ENCODE data around the gene RANBP10. TPM values are rescaled to one million over a fixed set of nuclear protein-coding genes. Genes with fewer than 3 reads are reported as not detected.
A peak's percentile ranks its signal among the peaks of the same experiment; 100 is the strongest.

RANBP10 gene
- total and polyA plus RNA-seq, 2 of the 13 experiments (the other 11 are each of a cell fraction or from before 2014, with no cell fraction given) = 9.2 to 22.7 TPM

DNA sequence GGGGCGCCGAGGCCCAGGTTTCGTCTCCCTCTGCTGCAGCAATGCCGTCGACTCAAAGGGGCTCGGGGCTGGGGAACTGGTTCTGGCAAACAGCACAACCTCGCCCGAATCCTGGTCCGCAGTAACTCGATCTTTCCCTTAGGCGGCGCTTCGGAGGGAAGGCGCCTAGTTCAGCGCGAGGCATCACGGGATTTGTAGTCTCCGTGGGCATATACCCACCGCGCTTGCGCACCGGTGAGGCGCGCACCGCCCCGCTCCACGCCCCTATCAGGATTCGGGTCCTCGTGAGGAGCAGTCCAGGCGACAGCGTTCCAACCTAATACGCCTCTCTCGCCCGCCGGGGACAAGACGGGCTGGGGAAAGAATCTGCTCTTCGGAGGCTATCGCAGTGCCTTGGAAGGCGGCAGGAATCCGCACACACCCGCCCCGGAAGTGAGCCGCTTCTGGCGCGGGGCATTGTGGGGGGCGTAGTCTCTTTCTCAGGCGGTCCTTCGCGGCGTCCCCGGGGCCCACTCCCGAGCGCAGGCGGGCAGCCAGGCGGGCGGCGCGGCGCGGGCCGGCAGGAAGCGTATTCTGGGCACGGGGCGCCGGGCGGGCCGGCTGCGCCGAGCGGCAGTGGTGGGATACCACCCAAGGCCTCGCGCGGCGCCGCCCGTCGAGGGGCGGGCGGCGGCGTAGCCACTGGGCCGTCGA is 35.6 kb upstream of the RANBP10 start, which contains the start of gene THAP11 (continued):
- TF ChIP-seq, protein P1, sequence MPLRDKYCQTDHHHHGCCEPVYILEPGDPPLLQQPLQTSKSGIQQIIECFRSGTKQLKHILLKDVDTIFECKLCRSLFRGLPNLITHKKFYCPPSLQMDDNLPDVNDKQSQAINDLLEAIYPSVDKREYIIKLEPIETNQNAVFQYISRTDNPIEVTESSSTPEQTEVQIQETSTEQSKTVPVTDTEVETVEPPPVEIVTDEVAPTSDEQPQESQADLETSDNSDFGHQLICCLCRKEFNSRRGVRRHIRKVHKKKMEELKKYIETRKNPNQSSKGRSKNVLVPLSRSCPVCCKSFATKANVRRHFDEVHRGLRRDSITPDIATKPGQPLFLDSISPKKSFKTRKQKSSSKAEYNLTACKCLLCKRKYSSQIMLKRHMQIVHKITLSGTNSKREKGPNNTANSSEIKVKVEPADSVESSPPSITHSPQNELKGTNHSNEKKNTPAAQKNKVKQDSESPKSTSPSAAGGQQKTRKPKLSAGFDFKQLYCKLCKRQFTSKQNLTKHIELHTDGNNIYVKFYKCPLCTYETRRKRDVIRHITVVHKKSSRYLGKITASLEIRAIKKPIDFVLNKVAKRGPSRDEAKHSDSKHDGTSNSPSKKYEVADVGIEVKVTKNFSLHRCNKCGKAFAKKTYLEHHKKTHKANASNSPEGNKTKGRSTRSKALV (CRISPR knock-in tag; IDR thresholded peaks at IDR 0.05) = no peak
- peak; percentile 79; the same call in 1 of the 2 replicates for TF ChIP-seq ZNF772 (CRISPR knock-in tag; IDR thresholded peaks at IDR 0.05)
- TF ChIP-seq, protein P2, sequence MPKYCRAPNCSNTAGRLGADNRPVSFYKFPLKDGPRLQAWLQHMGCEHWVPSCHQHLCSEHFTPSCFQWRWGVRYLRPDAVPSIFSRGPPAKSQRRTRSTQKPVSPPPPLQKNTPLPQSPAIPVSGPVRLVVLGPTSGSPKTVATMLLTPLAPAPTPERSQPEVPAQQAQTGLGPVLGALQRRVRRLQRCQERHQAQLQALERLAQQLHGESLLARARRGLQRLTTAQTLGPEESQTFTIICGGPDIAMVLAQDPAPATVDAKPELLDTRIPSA (CRISPR knock-in tag; IDR thresholded peaks at IDR 0.05; ENCODE audit: borderline replicate concordance) = no peak
- TF ChIP-seq, protein P3, sequence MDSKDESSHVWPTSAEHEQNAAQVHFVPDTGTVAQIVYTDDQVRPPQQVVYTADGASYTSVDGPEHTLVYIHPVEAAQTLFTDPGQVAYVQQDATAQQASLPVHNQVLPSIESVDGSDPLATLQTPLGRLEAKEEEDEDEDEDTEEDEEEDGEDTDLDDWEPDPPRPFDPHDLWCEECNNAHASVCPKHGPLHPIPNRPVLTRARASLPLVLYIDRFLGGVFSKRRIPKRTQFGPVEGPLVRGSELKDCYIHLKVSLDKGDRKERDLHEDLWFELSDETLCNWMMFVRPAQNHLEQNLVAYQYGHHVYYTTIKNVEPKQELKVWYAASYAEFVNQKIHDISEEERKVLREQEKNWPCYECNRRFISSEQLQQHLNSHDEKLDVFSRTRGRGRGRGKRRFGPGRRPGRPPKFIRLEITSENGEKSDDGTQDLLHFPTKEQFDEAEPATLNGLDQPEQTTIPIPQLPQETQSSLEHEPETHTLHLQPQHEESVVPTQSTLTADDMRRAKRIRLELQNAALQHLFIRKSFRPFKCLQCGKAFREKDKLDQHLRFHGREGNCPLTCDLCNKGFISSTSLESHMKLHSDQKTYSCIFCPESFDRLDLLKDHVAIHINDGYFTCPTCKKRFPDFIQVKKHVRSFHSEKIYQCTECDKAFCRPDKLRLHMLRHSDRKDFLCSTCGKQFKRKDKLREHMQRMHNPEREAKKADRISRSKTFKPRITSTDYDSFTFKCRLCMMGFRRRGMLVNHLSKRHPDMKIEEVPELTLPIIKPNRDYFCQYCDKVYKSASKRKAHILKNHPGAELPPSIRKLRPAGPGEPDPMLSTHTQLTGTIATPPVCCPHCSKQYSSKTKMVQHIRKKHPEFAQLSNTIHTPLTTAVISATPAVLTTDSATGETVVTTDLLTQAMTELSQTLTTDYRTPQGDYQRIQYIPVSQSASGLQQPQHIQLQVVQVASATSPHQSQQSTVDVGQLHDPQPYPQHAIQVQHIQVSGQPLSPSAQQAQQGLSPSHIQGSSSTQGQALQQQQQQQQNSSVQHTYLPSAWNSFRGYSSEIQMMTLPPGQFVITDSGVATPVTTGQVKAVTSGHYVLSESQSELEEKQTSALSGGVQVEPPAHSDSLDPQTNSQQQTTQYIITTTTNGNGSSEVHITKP (CRISPR knock-in tag; IDR thresholded peaks at IDR 0.05; ENCODE audit: low read depth) = 0 out of 2 replicates have a peak, but pooled peaks have one; percentile 54
- TF ChIP-seq ZNF235 (CRISPR knock-in tag; IDR thresholded peaks at IDR 0.05; ENCODE audit: borderline replicate concordance) = no peak
- TF ChIP-seq ZNF17 (CRISPR knock-in tag; IDR thresholded peaks at IDR 0.05) = no peak
- no peak for TF ChIP-seq POLR2AphosphoS2 (IDR thresholded peaks at IDR 0.05; ENCODE audit: low read depth, low read length)
- no peak for TF ChIP-seq HNRNPL (IDR thresholded peaks at IDR 0.05; ENCODE audit: low read depth, low read length)
- TF ChIP-seq BRD4 (CRISPR knock-in tag; IDR thresholded peaks at IDR 0.05) = peak; percentile 8; the same call in 1 of the 2 replicates
- no peak for TF ChIP-seq CHD4 (IDR thresholded peaks at IDR 0.05; ENCODE audit: borderline replicate concordance, low read length)
- TF ChIP-seq ZNF652 (CRISPR knock-in tag; IDR thresholded peaks at IDR 0.05; ENCODE audit: borderline replicate concordance, low read depth) = no peak
- TF ChIP-seq MBNL3 (CRISPR knock-in tag; conservative IDR thresholded peaks at IDR 0.05) = no peak
- peak in 1 of 2 experiments; percentile 78; a peak in 2 of 4 replicates for TF ChIP-seq KLF16 (CRISPR knock-in tag; IDR thresholded peaks at IDR 0.05)
- TF ChIP-seq JDP2 (CRISPR knock-in tag; IDR thresholded peaks at IDR 0.05; ENCODE audit: borderline replicate concordance) = no peak
- peak; percentile 97 for TF ChIP-seq THAP11 (CRISPR knock-in tag; IDR thresholded peaks at IDR 0.05)
- TF ChIP-seq, protein P4, sequence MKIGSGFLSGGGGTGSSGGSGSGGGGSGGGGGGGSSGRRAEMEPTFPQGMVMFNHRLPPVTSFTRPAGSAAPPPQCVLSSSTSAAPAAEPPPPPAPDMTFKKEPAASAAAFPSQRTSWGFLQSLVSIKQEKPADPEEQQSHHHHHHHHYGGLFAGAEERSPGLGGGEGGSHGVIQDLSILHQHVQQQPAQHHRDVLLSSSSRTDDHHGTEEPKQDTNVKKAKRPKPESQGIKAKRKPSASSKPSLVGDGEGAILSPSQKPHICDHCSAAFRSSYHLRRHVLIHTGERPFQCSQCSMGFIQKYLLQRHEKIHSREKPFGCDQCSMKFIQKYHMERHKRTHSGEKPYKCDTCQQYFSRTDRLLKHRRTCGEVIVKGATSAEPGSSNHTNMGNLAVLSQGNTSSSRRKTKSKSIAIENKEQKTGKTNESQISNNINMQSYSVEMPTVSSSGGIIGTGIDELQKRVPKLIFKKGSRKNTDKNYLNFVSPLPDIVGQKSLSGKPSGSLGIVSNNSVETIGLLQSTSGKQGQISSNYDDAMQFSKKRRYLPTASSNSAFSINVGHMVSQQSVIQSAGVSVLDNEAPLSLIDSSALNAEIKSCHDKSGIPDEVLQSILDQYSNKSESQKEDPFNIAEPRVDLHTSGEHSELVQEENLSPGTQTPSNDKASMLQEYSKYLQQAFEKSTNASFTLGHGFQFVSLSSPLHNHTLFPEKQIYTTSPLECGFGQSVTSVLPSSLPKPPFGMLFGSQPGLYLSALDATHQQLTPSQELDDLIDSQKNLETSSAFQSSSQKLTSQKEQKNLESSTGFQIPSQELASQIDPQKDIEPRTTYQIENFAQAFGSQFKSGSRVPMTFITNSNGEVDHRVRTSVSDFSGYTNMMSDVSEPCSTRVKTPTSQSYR (CRISPR knock-in tag; IDR thresholded peaks at IDR 0.05; ENCODE audit: borderline replicate concordance) = no peak
- no peak for TF ChIP-seq RFX3 (CRISPR knock-in tag; IDR thresholded peaks at IDR 0.05)
- no peak; the same call in 1 of the 2 replicates for TF ChIP-seq ETV6 (CRISPR knock-in tag; conservative IDR thresholded peaks at IDR 0.05)
- peak; percentile 9; the same call in 1 of the 2 replicates for TF ChIP-seq RFXAP (CRISPR knock-in tag; IDR thresholded peaks at IDR 0.05; ENCODE audit: borderline replicate concordance)
- TF ChIP-seq ADNP (CRISPR knock-in tag; IDR thresholded peaks at IDR 0.05) = no peak
- peak; percentile 19 for TF ChIP-seq CBX1 (IDR thresholded peaks at IDR 0.05; ENCODE audit: low read depth)
- peak; percentile 74 for TF ChIP-seq SP2 (CRISPR knock-in tag; IDR thresholded peaks at IDR 0.05)

Measured in HepG2 (cell line).